Skin of body (tissue), 2 donors: ENCODE results near the gene TACC3. TPM values are rescaled to one million over a fixed set of nuclear protein-coding genes. Genes with fewer than 3 reads are reported as not detected.

Source experiments
- DNase-seq: peaks from one replicate; lab custom pipeline; 2025; lab: John Stamatoyannopoulos, UW
- total RNA-seq: library from RNA; depleted of rRNA; stranded (reverse); fragments of >200 nt; gene quantifications from one replicate; pipeline ENCODE4 v1.2.3, GENCODE V29; 2014

TACC3 gene
- total RNA-seq, 1 donor from 2014 or later, result 14.1 TPM

DNA sequence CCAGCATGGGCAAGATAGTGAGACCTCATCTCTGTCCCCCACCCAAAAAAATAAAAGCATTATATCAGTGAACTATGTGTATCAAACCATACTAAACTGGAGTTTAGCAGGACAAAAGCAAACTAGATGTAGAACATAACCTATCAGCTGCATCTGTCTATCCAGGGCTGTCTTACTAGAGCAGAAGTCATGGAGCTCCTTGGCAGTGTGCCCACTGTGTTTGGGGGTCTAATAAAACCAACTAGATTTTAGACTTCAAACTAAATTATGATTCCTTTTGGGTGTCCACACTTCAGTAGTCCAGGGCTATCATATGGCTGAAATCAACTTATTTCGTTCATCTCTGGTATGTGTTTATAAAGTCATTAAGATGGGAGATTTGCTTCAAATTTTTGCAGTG lies 17.5 kb upstream of the TACC3 start:
- DNase-seq, result no peak

DNA sequence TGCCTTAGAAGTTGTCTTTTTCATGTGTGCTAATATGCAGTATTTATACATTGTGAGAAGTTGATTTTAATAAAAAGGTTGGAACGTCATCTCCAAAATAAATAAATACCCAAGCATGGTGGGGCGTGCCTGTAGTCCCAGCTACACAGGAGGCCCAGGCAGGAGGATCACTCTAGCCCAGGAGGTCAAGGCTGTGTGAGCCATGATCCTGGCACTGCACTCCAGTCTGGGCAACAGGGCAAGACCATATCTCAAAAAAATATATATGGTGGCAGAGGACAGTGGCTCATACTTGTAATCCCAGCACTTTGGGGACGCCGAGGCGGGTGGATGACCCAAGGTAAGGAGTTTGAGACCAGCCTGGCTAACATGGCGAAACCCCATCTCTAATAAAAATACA lies 15.6 kb upstream of the TACC3 start:
- no peak for DNase-seq

DNA sequence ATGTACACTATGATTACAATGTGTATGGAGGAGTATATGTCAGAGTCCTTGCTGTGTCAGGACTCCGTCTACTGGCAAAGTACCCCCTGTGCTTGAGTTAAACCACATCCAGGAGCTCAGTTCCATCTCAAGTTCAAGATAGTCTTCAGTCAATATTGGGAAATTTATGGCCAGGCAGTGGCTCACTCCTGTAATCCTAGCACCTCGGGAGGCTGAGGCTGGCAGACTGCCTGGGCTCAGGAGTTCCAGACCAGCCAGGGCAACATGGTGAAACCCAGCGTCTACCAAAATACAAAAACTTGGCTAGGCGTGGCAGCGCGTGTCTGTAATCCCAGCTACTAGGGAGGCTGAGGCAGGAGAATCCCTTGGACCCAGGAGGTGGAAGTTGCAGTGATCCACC lies 15.0 kb upstream of the TACC3 start:
- no peak for DNase-seq

DNA sequence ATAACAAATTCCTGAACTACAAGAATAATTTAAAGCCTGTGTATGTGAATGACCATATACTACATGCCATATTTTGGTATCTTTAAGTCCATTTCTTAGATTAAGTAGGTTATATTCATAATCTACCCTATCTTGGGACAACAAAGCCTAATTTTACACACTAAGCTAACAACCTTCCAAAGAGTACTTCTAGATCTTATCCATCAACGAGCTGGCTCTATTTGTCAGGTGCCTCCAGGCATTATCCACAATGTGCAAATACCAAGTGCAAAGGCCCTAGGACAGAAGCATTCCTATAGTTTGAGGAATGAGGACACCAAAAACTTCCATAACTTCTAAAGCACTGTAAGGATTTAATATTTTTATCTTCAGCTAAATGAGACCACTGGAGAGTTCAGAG lies 12.7 kb upstream of the TACC3 start:
- no peak for DNase-seq

DNA sequence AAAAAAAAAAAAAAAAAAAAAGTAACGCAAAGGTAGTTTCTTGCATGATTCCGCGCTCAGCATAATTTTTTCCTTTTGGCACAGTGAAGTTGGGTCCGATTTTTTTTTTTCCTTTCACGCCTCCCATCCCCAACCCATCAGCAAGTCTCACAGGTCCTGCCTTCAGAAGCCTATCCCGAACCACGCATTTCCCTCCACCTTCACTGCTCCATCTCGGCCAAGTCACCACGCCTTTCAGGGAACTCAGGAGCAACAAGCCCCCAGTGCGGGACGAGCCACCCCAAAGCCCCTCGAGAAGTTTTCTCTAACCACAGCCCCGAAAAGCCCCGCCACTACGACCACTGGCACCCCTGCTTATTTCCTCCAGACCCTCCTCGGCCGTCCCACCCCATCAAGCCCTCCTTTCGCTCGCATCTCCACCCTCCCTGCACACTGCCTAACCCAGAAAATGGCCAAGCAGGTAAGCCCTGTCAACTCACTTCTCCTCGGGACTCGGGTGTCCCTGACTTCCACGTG lies 10.2 kb upstream of the TACC3 start:
- no peak for DNase-seq

DNA sequence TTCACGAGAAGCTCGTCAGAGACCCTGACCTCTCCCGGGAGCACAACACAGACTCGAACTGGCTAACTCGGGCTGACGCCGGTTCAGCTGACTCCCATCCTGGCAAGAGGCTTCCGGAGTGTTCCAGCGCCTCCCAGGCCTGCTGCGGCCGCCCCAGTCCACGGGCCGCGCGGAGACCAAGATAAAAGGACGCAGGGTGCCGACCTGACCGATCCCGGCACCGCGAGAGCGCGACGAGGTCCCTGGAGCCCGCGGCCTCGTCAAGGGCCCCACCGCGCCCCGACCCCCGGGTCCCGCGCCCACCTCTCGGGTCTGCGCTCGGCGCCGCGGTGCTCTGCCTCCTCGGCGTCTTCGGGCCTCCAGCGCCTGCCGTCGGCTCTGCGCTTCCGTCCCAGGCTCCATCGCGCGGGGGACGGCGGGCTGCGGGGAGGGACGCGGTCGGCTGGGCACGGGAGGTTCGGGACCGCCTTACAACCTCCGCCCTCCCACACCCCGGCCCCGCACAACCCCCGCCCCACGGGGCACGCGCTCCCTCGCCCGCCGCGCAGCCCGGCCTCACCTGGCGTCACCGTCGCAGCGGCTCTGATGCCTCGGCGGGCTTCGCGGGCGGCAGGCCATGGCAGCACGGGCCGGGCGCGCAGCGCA lies 9.6 kb upstream of the TACC3 start:
- no peak for DNase-seq

DNA sequence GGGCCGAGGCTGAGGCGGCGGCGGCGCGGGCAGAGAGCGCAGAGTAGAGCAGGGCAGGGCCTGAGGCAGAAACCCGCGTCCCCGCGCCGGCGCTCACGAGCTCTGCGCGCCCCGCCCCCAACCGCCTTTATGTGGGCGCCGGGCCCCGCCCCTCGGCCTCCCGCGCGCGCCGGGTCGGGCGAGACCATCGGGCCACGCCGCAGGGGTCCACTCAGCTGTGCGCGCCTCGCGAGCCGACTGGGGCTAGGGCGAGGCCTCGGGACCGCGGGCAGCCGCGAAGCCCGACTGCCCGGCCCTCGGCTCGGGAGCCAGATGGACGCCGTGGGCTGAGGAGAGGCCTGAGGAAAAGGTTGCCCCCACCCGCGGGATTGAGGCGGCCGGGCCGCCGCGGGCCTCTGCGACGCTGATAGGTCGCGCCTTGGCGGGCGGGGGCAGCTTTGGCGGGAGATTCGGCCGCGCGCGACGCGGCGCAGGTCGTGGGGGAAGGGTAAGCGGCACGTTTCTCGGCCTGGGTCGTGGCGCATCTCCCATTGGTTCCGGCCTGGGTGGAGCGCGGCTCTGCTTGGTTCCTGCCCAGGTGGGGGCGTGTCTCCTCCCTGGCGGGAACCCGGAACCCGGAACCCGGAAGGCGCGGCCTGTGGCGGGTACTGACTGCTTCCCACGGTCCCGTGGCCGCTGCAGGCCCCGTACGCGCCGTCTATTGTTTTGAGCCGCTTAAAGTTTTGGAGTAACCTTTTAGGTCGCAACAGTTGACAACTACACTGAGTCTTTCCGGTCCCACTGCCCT lies 8.9 kb upstream of the TACC3 start, which contains the start of gene SLBP:
Gene SLBP, minus strand, starts transcription at position 104 of the 787 bp plus-strand sequence. CDS start 131 bp downstream, outside the sequence.
- DNase-seq, result peak; percentile 89

DNA sequence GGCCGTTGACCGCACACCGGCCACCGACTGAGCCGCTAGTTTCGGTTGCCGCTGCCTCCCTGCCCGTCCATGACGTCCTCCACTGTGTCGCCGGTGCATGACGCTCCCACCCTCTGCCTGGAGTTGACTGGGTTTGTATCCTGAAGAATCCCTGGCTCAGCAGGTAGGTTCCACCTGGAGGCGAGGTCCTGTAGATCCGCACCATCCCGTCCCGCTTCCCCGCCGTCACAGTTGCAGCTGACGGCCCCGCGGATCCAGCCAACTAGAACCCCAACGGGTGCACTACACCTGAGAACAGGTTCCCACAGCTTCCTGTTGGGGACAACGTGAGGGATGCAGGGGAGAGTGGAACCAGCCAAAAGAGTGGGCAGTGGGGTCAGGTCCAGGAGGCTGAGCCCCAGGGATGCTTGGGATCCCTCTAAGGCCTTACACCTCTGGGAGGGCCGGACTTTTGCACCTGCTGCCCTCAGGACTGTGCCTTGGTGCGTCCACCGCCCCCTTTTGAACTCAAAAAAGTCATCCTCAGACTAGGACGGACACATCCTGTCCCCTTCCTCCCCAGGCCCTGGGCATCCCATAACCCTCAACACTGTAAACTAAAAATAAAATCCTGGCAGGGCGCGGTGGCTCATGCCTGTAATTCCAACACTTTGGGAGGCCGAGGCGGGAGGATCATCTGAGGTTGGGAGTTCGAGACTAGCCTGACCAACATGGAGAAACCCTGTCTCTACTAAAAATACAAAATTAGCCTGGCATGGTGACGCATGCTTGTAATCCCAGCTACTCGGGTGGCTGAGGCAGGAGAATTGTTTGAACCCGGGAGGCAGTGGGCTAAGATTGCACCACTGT lies 8.1 kb upstream of the TACC3 start:
- DNase-seq, result no peak

DNA sequence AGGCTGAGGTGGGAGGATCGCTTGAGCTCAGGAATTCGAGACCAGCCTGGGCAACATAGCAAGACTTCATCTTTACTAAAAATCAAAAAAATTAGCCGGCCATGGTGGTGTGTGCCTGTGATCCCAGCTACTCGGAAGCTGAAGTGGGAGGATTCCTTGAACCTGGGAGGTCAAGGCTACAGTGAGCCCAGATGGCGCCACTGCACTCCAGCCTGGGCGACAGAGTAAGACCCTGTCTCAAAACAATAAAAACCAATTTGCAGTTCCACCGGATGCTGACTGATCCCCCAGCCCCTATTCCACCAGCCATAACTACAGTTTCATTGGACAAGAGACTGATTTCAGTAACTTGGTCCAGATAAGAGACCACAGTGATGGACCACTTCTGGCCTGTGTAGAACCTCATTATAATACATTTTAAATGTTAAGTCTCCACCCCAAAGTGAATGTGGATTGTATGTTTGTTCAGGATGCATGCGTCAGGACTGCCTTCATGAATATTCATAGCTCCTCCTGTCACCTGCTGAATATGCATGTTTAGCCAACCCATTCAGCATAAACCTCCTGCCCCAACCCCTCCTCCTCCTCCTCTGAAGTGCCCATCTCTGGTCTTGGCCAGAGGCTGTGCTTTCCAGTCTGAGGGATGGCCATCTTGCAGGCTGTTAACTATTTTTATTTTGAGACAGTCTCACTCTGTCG lies 6.9 kb upstream of the TACC3 start:
- DNase-seq, result no peak

DNA sequence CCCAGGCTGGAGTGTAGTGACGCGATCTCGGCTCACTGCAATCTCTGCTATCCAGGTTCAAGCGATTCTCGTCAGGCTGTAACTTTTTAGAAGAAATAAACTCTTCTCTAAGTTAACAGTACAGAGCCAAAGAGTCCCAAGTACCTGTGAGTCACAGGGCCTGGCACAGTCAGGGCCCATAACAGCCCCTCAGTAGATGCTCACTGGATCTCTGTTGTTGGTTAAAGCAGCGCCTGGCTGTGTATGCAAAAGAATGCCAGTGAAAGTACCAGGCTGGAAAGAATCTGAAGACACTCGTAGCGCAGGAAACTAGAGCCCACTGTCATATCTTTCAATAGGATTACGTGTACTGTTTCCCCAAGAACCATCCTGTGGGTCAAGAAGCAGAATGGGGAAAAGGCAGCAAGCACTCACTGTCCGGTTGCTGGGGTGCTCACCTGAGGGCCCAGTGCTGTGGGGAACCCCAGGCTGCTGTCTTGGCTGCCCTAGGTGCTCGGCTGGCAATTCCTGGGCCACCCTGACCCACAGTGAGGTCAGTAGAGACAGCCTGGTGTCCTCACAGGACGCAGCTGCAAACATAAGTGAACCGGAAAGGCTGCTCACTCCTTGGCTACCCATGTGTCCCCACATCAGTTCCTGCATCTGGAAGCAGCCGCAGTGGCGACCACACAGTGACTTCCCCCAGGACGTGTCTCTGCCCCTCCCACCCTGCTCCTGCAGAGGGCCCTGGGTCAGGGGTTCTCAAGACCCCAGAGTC lies 6.1 kb upstream of the TACC3 start:
- DNase-seq, result no peak

DNA sequence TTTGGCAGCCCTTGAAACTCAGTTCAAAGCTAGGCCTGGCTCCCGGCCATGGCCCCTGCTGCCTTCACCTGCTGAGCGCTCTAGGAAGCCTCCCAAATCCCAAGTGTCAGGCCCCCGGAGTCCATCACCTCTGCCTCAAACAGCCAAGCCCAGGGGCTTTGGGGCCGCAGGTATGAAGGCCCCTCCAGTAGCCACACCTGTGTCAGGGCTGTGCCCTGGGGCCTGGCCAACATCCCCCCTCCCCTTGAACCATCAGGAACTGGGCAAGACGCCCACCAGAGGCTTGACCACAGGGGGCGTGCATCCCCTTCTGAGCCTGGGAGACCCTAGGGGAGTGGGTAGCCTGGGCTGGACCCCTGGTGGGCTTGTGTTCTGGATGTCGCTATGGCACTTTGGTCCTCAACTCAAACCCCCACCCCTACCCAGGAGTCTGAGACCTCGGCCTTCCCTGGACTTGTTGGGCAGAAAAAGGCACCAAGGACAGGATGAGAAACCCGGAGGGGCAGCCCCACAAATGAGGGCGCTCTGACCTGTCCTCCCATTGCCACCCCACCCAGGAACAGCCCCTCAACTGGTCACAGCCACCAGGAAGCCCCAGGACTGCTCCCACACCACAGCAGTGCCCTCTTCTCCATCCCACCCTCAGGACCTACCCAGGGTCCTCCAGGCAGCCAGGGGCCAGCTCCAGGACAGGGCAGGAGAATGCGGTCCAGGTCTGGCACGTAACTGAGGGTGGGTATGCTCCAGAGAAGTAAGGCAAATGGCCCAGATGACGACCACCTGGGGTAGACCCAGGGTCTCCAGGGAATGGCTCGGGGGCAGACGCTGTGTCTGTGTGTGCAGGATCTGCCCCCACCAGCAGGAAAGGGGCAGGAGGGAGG lies 5.0 kb upstream of the TACC3 start:
- DNase-seq, result no peak

DNA sequence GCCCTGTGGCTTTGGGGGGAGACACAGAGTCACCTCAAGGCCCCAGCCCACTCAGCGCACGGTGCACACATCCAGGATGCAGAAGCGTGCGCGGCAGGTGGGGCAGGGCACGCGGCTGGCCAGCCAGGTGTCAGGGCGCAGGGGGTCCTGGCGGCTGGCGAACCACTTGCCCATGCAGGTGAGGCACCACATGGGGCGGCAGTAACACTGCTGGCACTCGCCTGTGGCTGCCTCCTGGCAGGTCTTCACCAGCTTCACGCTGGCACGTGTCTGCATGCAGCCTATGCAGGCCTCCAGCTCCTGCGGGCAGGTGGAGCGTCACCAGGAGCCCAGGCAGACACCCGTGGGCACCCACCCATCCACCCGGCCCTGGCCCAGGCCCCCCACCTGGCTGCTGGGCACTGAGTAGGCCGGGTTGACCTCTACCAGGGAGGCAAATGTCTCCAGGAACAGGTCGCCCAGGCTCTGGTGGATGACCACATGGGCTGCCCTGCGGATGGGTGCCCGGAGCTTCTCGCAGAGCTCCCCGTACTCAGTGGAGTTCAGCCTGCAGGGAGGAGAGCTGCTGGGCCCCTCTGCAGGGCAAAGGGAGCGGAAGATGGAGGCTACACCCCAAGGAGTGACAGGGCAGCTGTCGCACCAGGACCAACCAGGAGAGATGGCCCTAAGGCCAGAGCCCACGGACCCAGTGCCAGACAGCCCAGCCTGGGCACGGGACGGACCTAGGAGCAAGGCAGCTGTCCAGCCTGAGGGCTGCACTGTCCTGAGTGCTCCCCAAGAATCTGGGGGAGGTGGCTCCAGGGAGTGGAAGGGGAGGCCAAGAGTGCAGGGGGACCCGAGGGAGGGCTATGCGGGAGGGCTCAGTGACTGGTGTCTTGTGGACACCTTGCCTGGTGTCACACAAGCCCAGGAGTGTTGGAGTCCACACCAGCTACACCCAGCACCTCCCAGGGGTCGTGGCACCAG lies 3.9 kb upstream of the TACC3 start:
- DNase-seq, result no peak

DNA sequence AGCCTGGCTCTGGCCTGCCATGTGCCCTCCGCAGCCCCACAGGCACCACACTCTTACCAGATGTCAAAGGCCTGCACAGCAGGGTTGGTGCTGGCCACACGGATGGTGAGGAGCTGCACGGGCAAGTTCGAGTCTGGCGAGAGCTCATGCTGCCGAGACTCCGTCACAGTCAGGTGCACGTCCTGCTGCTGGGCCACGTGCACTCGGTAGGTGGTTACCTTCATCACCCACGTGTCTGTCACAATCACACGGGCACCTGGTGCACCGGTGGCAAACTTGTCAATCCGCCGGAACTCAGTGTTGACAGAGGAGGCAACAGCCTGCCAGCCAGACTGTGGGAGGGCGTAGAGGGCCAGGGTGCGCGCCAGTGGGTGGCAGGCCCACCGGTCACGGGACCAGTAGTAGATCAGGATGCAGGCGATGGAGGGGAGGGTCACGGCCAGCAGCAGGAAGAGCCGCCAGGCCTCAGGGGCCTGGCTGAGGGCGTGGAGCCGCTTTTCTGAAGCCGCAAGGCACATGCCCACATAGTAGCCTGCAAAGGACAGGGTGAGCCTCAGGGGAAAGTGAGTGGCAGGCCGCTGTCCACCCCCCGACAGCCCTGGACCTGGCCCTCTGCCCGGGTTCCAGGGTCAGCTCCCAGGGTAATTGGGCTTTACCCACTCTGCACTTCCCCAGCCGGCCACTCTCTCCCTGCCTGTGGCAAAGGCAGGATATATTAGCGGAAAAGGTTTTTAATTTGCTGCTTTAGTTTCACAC lies 3.0 kb upstream of the TACC3 start:
- no peak for DNase-seq

DNA sequence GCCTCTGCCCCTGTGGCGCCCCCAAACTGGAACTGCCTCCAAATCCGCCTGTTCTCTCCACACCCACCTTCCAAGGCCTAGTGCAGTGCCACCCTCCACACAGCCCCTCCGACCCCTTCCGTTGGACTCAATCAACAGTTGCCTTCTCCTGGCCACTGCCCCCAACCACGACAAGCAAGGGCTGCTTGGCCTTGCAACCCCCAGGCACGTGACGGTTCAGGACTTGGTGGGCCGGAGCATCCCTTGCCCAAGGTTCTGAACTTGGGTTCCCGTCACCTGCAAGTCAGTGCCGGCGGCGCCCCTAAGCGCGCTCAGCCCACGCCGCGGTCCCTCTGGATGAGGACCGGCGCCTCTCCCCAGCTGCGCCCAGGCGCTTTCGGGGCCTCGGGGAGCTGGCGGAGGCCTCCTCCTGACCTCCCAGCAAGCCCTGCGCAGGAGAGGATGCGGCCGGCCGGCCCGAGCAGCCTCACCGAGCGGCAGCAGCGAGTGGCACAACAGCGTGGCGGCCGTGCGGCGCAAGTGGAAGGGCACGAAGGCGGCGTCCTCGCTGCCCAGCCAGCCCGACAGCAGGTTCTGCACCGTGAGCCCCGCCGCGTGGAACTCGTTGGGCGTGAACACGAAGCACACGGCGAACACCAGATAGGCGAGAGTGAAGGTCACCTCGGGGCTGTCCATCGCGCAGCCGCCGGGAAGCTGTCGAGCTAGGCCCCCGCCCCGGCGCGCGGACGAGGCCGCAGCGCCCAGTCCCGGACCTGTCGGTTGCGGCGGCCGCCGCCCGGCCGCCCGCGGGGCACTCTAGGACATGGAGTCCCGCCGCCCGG lies 948 bp upstream of the TACC3 start:
- no peak for DNase-seq

DNA sequence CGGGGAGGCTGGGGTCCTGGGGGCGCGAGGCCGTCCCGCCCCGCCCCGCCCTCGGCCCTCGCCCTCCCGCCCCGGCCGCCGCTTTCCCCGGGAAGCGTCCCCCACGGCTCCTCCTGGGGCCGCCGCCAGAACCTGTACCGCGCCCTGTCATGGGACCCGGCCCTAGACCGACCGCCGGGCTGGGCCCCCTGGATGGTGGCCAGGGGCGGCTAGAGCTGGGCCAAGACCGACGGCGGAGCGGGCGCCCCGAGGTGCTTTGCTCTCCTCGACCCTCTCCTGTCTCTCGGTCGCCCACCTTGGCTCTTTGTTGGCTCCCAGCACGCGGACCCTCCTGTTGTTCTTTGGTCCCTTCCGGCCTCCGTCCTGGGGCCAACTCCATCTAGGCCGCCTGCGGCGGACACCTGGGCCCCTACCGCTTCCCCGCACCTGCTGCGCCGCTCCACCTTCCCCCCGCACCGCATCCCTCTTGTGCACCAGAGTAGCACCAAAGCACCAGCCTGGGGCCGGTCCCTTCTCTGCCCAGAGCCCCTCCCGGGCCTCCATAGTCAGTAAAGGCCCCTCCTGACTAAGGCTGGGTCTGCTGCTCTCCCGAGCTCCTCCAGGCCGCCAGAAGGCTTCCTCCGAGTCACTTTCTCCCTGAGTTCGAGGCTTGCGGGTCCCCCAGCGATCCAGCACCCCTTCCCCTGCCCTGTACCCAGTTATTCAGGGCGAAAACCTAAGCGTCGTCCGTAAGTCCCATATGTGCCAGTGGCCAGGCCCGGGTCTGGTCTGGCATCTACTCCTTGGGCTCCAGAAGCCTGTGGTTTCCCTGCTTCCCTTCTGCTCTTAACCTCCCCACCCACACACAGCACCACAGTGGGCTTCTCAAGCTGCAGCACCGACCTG lies 587 bp downstream of the TACC3 start:
- DNase-seq, result no peak
